Endometrial microvascular endothelial cells (primary cell): ENCODE measurements around the gene GRID1. TPM values are rescaled to one million over a fixed set of nuclear protein-coding genes. Genes with fewer than 3 reads are reported as not detected.
"Not testable (repeated sequence)": the region's sequence is repeated elsewhere in the genome, so short reads cannot be mapped to it uniquely, and the experiment has no call there.

ENCODE experiments used
- in situ Hi-C: cut with HindIII; loops from 2 replicates; pipeline ENCODE4 v1.10.0; 2017; ENCODE audit warnings: low sequenced_read_pairs, low pct_unique_long_range_greater_than_20kb; ENCODE audit errors: inconsistent ontology term
- total RNA-seq: library from RNA; depleted of rRNA; stranded (reverse); fragments of >200 nt; gene quantifications from one replicate; pipeline ENCODE4 v1.2.3, GENCODE V29; 2015; ENCODE audit errors: inconsistent ontology term

GRID1 gene
- total RNA-seq, 1 donor from 2014 or later = not detected

DNA sequence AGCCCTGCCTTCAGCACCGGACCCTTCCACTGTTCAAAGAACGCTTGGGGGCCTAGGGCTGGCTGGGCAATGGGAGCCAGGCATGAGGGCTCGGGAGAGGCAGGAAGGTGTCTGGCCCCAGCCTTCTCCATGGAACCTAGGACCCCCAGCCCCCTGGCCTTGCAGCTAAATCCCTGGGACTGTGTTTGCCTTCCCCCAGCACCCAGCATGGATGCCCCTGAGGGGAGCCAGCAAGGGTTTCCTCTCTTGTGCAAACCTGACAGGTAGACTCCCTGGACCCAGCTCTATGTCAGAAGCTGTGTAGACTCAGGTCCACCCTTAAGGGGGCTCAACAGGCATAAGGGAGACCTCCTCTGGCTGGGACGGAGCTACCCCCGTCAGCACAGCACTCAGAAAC, 288.0 kb downstream of the GRID1 start:
- in situ Hi-C loops = no loop called here

GRCh38 chr10:86077871-86078638, 288.5 kb downstream of the GRID1 start:
- in situ Hi-C loops = no loop called here

- in situ Hi-C loops = no loop called here
These were observed 289.3 kb downstream of the GRID1 start for GRCh38 chr10:86077271-86077670.

DNA sequence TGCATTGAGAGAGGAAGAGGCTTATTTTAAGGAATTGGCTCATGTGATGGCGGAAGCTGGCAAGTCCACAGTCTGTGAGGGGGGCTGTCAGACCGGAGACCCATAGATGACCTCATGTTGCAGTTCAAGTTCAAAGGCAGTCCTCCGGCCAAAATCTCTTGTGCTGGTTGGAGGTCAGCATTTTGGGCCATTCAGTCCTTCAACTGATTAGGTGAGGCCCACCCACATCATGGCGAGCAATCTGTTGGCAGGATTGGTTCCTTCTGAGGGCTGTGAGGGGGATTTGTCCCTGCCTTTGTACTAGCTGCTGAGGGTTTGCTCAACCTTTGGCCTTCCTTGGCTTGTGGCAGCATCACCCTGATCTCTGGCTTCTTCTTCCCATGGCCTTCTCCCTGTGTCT, 290.1 kb downstream of the GRID1 start:
- in situ Hi-C loops = not testable (repeated sequence)

DNA sequence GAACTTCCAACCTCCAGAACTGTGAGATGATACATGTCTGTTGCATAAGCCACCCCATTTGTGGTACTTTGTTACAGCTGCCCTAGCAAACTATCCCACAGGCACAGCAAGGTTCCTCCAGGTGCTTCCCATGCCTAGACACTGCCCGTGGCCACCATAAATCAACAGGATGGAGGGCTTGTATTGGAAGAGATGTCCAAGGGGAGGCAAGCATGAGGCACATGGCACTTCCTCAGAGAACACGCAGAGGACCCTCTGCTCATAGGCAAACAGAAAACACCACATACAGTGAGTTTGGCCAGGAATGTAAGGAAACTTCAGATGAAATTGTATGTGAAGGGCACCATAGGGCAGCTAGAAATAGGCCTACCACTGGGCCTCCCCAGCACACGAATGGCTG, 291.1 kb downstream of the GRID1 start:
- in situ Hi-C loops = no loop called here

GRCh38 chr10:86074294-86074693, 292.3 kb downstream of the GRID1 start:
- in situ Hi-C loops = no loop called here

- in situ Hi-C loops = no loop called here
These were observed 293.2 kb downstream of the GRID1 start for GRCh38 chr10:86073199-86073977.

DNA sequence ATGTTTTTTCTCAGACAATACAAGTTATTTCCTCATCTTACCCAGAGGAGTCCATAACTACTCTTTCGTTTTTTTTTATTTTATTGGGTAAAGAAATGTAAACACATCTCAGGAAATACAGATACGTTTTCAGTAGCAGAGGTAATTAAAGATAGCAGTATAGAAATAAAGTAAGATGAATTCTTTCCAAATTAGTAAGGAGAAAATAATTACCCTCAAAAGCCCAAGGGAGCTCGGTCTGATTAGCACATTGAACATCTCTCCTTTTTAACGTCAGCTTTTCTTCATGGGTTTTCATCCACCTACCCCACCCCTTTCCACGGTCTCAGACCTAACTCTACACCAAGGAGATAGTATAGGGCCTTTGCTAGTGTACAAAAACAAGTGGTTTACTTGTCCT, 294.2 kb downstream of the GRID1 start:
- in situ Hi-C loops = no loop called here

DNA sequence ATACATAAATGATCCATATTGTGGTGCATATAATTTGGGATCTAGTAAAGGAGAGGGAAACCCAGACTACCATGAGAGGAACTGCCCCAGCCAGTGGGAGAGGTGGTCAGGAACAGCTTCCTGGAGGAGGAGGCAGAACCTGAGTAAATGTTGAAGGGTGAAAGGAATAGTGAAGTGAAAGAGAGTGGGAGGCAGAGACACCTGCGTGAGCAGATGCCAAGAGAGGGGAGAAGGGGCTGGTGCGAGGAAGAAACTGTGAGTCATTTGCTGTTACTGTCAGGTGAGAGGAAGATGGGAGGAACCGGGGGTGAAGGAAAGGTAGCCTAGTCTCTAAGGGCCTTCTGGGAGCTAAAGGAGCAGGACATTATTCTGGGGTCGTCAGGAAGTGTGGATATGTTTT, 294.8 kb downstream of the GRID1 start:
- in situ Hi-C loops = no loop called here

DNA sequence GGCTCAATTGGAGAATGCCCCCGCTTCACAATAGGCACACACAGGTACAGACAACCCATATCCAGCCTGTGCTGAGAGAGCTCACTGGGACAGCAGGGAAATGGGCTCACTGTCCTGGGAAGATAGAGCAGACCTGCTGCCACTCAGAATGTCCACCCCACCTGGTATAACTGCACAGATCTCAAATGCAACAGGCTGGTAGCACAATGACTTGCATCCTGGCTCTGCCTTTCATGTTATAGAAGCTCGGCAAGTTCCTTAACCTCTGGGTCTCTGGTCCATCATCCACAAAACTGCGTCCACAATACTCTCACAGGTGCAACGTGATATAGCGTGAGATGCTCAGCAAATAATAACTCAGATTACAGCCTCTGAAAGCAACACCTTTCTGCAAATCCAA, 295.4 kb downstream of the GRID1 start:
- in situ Hi-C loops = no loop called here

DNA sequence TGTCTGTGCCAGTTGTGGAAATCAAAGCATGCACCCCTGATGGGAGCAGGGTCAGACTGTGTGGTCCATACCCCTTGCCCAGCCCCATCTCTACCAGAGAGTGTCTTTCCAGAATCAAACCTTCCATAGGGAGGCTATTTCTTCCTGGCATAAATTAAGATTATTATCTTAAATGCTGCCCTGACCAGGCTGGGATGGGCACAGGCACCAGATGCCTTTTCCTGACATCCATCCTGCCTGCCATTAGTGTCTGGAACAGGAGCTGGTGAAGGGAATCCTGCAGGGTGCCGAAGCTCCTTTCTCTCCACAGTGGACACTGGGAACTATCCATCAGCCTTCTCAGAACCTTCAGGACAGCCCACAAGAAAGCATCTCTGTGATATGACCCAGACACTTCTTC, 296.3 kb downstream of the GRID1 start:
- in situ Hi-C loops = no loop called here

- in situ Hi-C loops = no loop called here
These were observed 298.2 kb downstream of the GRID1 start for GRCh38 chr10:86068231-86069054.

DNA sequence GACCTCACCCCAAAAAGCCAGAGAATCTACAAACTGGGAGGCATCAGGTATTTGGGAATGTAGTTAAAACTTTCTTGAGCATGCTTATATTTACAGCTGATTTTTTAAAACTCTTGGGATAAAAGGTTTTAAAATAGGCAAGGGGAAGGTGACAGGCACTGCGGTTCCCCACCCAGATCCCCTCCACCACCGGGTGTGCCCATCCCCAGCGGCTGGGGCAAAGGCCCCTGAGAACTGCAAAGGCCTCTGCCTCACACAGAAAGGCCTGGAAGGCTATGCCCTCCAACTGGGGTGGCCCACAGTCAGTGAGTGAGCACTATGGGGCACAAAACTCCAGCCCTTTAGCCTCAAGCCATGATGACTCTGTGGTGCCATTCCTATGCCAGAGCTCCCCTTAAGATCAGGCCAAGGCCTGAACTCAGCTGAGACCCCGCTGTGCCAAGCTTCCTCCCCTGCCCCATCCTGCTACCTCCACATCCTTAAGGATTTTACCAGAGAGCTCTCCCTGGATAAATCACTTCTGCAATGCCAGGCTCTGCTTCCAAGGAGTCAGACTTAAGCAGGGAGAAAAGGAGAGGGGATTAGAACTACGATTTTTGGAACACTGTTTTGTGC, 299.1 kb downstream of the GRID1 start:
- in situ Hi-C loops = no loop called here

DNA sequence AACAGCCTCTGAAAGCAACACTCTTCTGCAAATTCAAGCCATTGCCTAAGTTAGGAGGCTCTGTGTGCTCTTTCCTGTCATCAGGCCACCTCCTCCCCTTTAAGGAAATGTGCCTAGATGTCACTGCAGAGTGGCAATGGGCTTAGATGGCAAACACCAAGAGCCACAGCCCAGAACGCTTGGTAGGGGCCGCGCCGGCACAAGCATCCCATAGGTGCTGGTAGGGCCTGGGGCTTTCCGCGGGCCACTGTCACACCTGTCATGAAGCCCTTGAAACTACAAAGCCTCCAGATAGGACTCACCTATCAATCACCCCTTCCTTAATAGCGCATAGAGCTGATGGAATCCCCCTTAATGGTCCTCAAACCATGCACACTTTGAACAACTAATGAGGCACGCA, 299.9 kb downstream of the GRID1 start:
- in situ Hi-C loops = no loop called here

DNA sequence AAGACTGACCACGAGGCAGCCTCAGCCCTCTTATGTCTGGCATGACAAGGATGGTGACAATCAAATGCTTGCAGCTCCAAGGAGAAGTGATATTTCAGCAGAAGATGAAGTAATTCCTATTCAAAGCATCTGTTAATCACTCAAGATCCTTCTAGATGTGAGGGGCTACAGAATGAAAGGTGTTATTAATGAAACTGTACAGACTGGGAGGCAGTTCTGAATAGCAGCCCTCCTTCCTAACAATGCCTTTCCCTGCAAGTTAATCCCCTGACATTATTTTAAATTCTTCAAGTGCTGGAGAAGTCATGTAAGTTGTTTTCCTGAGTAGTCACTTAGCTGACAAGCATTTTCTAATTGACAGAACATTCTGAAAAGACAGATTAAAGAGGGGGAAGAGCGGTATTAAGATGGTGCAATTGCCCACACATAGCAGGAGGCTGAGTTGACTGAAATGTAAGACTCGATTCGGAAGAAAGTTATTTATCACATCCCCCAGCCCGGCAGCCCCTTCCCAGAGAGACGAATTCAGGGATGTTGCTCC, 300.8 kb downstream of the GRID1 start:
- in situ Hi-C loops = no loop called here

DNA sequence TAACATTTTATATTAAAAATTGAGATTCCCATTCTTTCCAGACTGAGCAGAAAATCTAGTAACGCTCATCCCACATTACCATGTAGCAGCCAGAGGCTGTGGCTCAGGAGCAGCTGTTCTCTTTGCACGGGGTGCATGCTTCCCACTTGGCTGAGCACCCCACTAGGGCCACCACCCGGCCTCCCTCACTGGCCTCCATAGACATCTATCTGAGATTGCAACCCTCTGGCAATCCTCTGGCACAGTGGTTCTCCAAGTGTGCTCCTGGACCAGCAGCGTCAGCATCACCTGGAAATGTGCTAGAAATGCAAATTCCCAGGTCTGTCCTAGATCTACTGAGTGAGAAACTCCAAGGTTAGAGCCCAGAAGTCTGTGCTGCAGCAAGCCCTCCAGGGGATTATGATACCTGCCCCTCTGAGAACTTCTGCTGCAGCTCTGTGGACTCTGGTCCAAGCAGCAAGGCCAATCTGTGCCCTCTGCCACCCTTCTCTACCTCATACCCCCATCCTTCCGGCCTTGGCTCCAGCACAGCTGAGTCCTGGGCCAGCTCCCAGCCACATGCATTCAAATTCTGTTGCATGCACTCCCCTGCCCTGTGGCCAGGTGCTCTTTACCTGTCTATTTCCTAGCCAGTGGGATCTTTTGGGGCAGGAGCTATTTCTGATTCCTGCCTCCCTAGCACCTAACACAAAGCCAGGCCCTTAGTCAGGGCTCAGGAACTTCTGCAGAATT, 301.5 kb downstream of the GRID1 start:
- in situ Hi-C loops = no loop called here

- in situ Hi-C loops = no loop called here
These were observed 302.4 kb downstream of the GRID1 start for GRCh38 chr10:86064219-86064618.

- in situ Hi-C loops = no loop called here
These were observed 303.3 kb downstream of the GRID1 start for GRCh38 chr10:86063341-86063740.
